GM21786 (cell line): Measurements from ENCODE around the gene PLA2G2D.

ENCODE experiments used
- ATAC-seq: cut with Tn5 transposase; IDR thresholded peaks from one replicate; pipeline ENCODE4 v1.9.1; 2021; ENCODE audit not compliant: unreplicated experiment

The PLA2G2D gene

GRCh38 chr1:20089328-20090077 is 29.8 kb downstream of the PLA2G2D start:
- no peak for ATAC-seq

- no peak for ATAC-seq
Measured at GRCh38 chr1:20087668-20088067, 31.7 kb downstream of the PLA2G2D start.

- no peak for ATAC-seq
Measured at GRCh38 chr1:20086800-20087199, 32.5 kb downstream of the PLA2G2D start.

GRCh38 chr1:20083178-20083944 is 36.0 kb downstream of the PLA2G2D start:
- no peak for ATAC-seq

GRCh38 chr1:20082772-20083171 is 36.6 kb downstream of the PLA2G2D start:
- ATAC-seq, result no peak

GRCh38 chr1:20081353-20081810 is 38.0 kb downstream of the PLA2G2D start:
- ATAC-seq, result no peak

GRCh38 chr1:20080441-20081352 is 38.6 kb downstream of the PLA2G2D start:
- ATAC-seq, result peak; percentile 62

GRCh38 chr1:20079661-20080305 is 39.6 kb downstream of the PLA2G2D start:
- no peak for ATAC-seq

- ATAC-seq, result no peak
Measured at GRCh38 chr1:20078711-20079110, 40.6 kb downstream of the PLA2G2D start.

- peak; percentile 65 for ATAC-seq
Measured at GRCh38 chr1:20078171-20078651, 41.1 kb downstream of the PLA2G2D start.

- no peak for ATAC-seq
Measured at GRCh38 chr1:20076710-20077461, 42.5 kb downstream of the PLA2G2D start.

GRCh38 chr1:20076223-20076622 is 43.1 kb downstream of the PLA2G2D start:
- ATAC-seq, result no peak

GRCh38 chr1:20075345-20075744 is 44.0 kb downstream of the PLA2G2D start:
- ATAC-seq, result no peak

- no peak for ATAC-seq
Measured at GRCh38 chr1:20074725-20075171, 44.6 kb downstream of the PLA2G2D start.

GRCh38 chr1:20074055-20074724 is 45.1 kb downstream of the PLA2G2D start:
- ATAC-seq, result no peak

- no peak for ATAC-seq
Measured at GRCh38 chr1:20073256-20073655, 46.1 kb downstream of the PLA2G2D start.

- ATAC-seq, result no peak
Measured at GRCh38 chr1:20072771-20073170, 46.6 kb downstream of the PLA2G2D start.

- no peak for ATAC-seq
Measured at GRCh38 chr1:20071416-20071815, 47.9 kb downstream of the PLA2G2D start.

GRCh38 chr1:20070357-20070756 is 49.0 kb downstream of the PLA2G2D start:
- no peak for ATAC-seq
